Epidermal melanocyte (primary cell): ENCODE measurements around the gene SSTR3.
"Not testable (repeated sequence)": the region's sequence is repeated elsewhere in the genome, so short reads cannot be mapped to it uniquely, and the experiment has no call there.

Experiments used
- DNase-seq: peaks from one replicate; pipeline ENCODE4 v3.0.0; 2011; ENCODE audit warnings: low spot score; ENCODE audit not compliant: insufficient read length

Gene SSTR3

GRCh38 chr22:37211075-37211865 is 1.0 kb downstream of the SSTR3 start:
- DNase-seq, result no peak

GRCh38 chr22:37210041-37210803 is 2.1 kb downstream of the SSTR3 start:
- DNase-seq, result no peak

DNA sequence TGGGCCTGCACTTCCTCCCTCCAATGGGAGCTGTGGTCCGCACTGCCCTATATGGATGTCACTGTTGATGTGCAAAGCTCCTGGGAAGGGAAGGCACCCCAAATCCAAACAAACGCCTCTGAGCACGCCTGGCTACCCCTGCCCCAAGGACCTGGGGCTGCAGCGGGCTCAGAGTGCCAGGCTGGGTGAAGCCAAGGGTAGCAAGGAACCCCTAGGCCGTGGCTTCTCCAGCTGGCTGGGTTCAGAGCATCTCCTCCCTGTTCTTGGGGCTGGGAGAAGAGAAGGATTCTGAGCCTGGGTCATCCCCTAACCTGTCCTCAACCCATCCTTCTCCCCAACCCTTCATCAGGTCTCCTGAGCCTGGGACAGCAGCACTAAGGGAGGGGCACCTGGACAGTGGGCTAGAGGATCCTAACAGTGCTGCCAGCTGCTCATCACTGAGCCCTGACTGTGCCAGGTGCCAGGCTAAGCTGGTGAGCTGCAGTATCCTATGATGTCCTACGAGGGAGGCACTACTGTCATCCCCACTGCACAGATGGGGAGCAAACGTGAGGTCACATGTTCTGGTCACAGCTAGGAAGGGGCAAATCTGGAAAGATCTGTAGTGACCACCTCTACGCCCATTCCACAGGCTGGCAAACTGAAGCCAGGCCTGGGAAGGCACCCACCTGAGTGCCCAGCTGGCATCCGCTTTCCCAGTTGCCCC is 3.0 kb downstream of the SSTR3 start:
- no peak for DNase-seq

GRCh38 chr22:37208401-37209139 is 3.7 kb downstream of the SSTR3 start:
- DNase-seq, result no peak

DNA sequence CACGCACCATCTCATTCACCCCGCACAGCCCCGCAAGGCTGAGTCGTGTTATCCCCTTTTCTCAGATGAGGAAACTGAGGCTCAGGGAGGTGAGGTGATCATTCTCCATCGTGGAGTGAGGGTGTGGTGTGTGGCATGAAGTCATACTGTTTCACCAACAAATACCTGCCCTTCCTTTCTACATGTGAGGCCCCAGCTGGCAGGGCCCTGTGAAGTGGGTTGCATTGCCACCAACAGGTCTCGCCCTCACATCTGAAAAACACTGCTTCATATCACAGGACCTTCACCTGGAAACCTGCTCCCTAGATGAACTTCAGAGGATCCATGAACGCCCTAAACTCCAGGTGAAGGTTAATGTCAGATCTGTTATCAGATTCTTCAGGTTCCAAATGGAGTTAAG is 4.3 kb downstream of the SSTR3 start:
- no peak for DNase-seq

GRCh38 chr22:37206841-37207821 is 5.1 kb downstream of the SSTR3 start:
- DNase-seq, result no peak

DNA sequence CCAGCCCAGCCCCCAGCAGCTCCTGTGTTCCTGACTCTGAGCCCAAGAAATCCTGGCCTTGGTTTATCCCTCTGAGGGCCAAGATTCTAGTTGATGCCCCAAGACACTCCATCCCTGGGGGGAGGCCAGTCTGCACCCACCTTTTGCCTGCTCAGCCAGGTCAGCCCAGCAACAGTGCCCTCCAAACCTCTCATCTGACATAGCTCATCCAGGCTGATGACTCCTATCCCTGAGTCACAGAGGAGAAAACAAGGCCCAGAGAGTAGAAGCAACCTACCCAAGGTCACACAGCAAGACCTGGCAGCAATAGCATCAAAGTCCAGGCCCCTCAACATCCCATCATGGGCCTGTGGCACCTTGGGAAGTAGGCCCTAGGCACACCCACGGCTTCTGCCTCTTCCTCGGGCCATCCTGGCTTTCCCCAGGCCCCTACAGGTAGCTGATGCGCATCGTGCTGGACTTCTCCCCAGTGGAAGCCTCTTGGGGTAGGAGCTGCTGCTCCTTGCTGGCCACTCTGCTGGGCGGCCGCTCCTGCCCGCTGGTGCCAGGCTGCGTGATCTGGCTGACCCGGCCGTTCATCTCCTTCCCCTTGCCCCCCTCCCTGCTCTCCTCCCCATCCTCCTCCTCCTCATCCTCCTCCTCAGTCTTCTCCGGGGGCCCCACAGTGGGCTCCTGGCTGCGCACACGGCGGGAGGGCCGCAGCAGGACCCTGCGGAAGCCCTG is 6.0 kb downstream of the SSTR3 start:
- no peak for DNase-seq

- DNase-seq, result no peak
Measured at GRCh38 chr22:37205046-37205445, 7.2 kb downstream of the SSTR3 start.

DNA sequence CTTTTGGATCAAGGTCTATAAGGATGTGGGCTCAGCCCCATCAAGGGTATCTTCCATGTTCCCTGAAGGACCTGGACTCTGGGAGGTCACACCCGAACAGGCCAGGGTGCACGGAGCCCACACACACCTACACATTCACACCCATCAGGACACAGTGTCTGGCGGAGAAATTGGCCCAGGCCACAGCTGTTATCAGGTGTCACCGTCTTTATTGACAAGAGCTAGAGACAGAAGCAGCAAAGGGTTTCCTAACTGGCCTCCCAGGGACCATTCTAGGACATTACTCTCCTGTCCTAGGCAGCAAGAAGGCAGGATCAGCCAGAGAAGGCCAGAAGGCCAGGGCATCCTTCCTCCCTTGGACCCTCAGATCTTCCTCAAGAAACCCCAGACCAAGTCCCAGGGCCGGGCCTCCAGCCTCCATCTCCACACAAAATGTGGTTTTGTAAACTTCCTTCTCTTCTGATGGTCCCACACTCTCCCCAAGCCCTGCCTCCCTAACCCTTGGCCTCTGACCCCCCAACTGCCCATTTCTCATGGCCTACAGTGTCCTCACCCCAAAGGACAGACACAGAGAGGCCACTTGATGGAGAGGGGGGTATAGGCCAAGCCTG is 8.1 kb downstream of the SSTR3 start:
- DNase-seq, result no peak

DNA sequence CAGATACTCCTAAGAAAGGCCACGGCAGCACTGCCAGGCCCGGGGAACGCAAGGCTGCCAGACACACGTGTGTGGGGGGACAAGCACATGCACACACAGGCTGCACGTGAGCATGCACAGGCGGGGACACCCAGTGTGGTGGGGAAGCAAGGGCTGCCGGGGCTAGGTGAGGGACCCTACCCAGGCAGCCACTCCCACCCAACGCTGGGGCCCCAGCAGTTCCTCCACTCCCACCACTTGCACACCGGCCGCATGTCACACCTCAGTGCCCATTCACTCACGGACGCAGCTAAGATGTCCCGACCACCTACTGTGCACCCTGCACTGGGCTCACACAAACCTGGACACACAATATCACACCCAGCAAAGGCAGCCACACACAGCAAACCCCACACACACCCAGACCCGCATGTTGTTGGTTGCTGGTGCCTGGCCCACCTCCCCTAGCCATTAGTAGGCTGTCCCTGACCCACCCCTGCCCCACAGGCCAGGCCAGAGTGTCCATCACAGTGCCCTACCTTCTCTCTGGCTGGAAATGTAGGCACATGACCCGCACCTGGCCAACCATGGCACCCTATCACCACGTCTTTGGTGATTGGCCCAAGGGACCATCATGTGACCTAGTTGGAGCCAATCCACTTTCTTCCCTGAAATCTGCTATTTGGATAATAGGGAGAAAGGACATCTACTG is 8.8 kb downstream of the SSTR3 start:
- no peak for DNase-seq

DNA sequence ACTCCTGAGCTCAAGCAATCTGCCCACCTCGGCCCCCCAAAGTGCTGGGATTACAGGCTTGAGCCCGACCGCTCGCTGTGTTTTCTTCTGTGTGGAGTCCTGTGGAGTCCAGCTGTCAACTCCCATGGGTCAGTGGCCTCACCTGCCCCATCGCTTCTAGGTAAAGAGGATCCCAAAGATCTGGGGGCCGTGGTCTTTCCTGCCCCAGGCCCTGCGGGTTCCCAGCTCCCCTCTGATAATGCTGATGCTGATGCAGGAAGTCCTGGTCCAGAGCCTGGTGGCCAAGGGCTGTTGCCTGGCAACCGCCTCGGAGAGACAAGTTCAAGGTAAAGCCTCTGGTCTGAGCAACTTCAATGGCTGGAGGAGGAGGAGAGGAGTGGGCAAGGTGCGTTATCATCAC is 9.6 kb downstream of the SSTR3 start:
- no peak for DNase-seq

- no peak for DNase-seq
Measured at GRCh38 chr22:37202001-37202555, 10.2 kb downstream of the SSTR3 start.

DNA sequence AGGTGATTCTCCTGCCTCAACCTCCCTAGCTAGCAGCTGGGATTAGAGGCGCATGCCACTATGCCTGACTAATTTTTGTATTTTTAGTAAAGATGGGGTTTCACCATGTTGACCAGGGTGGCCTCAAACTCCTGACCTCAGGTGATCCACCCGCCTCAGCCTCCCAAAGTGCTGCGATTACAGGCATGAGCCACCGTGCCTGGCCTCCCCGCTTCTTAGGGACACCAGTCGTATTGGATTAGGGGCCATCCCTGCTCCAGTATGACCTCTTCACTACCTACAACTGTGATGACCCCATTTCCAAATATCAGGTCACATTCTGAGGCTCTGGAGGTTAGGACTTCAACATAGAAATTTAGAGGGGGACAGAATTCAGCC is 10.8 kb downstream of the SSTR3 start:
- not testable (repeated sequence) for DNase-seq

DNA sequence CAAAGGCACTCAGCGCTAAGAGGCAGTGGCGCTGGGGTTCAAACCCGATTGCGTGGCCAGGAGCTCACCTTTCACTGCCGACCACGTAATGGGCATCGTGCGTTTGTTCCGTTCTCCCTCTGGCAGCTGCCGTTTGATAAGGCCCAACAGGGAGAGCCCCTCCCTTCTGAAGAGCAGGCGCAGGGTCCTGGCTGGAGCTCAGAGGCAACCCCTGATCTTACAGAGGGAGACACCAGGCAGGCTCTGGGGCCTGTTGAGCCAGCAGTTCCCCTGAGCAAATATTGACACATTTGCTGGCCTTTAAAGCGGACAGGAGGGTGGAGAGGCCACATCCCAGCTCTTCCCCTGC is 12.5 kb downstream of the SSTR3 start:
- no peak for DNase-seq

GRCh38 chr22:37199103-37199759 is 13.0 kb downstream of the SSTR3 start:
- peak; percentile 95 for DNase-seq

DNA sequence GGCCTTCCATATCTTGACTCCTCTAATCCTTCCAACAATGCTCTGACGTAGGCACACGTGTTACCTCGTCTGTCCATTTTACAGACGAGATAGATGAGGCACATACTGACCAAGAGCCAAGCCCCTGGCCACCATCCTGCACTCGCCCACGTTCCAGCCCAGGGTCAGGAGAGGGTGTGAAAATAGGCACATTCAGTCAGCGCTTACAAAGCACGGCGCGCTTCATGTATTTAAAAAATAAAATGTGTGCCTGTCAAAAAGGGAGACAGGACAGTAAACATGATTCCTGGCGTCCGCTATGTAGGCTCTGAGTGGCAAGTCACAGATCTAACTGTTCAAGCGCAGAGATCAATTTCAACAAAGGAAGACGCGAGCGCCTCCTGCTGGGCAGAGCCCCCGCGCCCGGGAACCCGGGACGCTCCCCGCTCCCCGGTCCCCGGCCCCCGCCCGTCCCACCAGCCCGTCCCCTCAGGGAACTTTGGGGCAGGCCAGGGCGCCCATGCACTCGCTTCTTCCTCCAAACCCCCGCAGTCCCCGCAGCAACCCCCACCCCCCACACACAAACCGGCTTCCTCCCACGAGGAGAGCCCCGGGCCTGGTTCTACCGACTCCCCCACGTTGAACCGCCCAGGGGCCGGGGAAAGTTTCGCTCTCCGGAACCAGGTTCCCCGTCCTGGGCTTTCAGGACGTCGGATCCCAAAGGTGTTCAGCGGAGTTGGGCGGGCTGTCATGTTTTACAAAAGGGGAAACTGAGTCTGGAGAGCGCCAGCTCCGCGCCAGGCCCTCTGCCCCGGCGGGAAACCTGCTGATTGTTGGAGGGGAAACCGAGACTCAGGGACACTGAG is 13.8 kb downstream of the SSTR3 start:
- DNase-seq, result peak; percentile 77
